SK-N-DZ (cell line): ENCODE data around the gene ADSL.

Source experiments
- DNase-seq: peaks from one replicate; pipeline ENCODE4 v3.0.0-alpha.2; 2015; ENCODE audit warnings: low spot score

ADSL gene

GRCh38 chr22:40326905-40327735 is 19.2 kb upstream of the ADSL start:
- DNase-seq = no peak

GRCh38 chr22:40328546-40329456 is 17.5 kb upstream of the ADSL start:
- DNase-seq = no peak

GRCh38 chr22:40329466-40329865 is 16.8 kb upstream of the ADSL start:
- DNase-seq = no peak

- DNase-seq = no peak
These were observed 16.2 kb upstream of the ADSL start for GRCh38 chr22:40330086-40330485.

GRCh38 chr22:40330615-40331014 is 15.7 kb upstream of the ADSL start:
- no peak for DNase-seq

- DNase-seq = no peak
These were observed 14.6 kb upstream of the ADSL start for GRCh38 chr22:40331706-40332105.

- DNase-seq = peak; percentile 21
These were observed 13.9 kb upstream of the ADSL start for GRCh38 chr22:40332319-40332781.

- no peak for DNase-seq
These were observed 12.2 kb upstream of the ADSL start for GRCh38 chr22:40334060-40334459.

GRCh38 chr22:40334899-40335298 is 11.4 kb upstream of the ADSL start:
- no peak for DNase-seq

GRCh38 chr22:40335358-40335757 is 10.9 kb upstream of the ADSL start:
- no peak for DNase-seq

- DNase-seq = no peak
These were observed 6.3 kb upstream of the ADSL start for GRCh38 chr22:40340044-40340443.

- DNase-seq = no peak
These were observed 4.7 kb upstream of the ADSL start for GRCh38 chr22:40341604-40342003.

GRCh38 chr22:40342521-40342920 is 3.8 kb upstream of the ADSL start:
- DNase-seq = no peak

- no peak for DNase-seq
These were observed 1.0 kb upstream of the ADSL start for GRCh38 chr22:40345271-40345670.

GRCh38 chr22:40345815-40346184 is 500 bp upstream of the ADSL start:
- peak; percentile 61 for DNase-seq

- no peak for DNase-seq
These were observed 1.0 kb downstream of the ADSL start for GRCh38 chr22:40347300-40347699.

GRCh38 chr22:40348025-40348658 is 1.8 kb downstream of the ADSL start:
- peak; percentile 44 for DNase-seq

- DNase-seq = no peak
These were observed 6.5 kb downstream of the ADSL start for GRCh38 chr22:40352763-40353162.

GRCh38 chr22:40361100-40361499 is 14.8 kb downstream of the ADSL start:
- no peak for DNase-seq

- DNase-seq = no peak
These were observed 16.8 kb downstream of the ADSL start for GRCh38 chr22:40363059-40363458.

GRCh38 chr22:40364431-40364830 is 18.1 kb downstream of the ADSL start:
- no peak for DNase-seq

GRCh38 chr22:40366068-40366467 is 19.8 kb downstream of the ADSL start:
- DNase-seq = no peak
